Activated naive CD8-positive, alpha-beta T cell (primary cell): ENCODE results near the gene GPX4.

Experiments
- H3K27ac Mint-ChIP-seq: one replicate; pipeline ENCODE4 v1.8.0; 2021; ENCODE audit warnings: mixed read lengths
- H3K27me3 Mint-ChIP-seq: one replicate; pipeline ENCODE4 v1.8.0; 2021; ENCODE audit warnings: mixed read lengths
- H3K36me3 Mint-ChIP-seq: one replicate; pipeline ENCODE4 v1.8.0; 2021; ENCODE audit warnings: mixed read lengths
- H3K4me1 Mint-ChIP-seq: one replicate; pipeline ENCODE4 v1.8.0; 2021; ENCODE audit warnings: low read depth, mixed read lengths
- H3K4me3 Mint-ChIP-seq: one replicate; pipeline ENCODE4 v1.8.0; 2021; ENCODE audit warnings: mild to moderate bottlenecking, mixed read lengths
- H3K9me3 Mint-ChIP-seq: one replicate; pipeline ENCODE4 v1.8.0; 2021; ENCODE audit warnings: low read depth, mixed read lengths

Gene GPX4

GRCh38 chr19:1087813-1088415 lies 15.9 kb upstream of the GPX4 start:
- no peaks in the 10 kb centered on the region for H3K27me3 Mint-ChIP-seq
- peak overlapping the region; percentile 72 for H3K4me3 Mint-ChIP-seq
- H3K4me1 Mint-ChIP-seq, result peaks cover 46% of the 10 kb centered on the region
- peaks cover 4% of the 10 kb centered on the region for H3K36me3 Mint-ChIP-seq
- no peaks in the 10 kb centered on the region for H3K9me3 Mint-ChIP-seq
- H3K27ac Mint-ChIP-seq, result peak overlapping the region; percentile 92

- H3K9me3 Mint-ChIP-seq, result no peaks in the 10 kb centered on the region
- peaks cover 47% of the 10 kb centered on the region for H3K4me1 Mint-ChIP-seq
- peaks cover 4% of the 10 kb centered on the region for H3K36me3 Mint-ChIP-seq
- no peaks in the 10 kb centered on the region for H3K27me3 Mint-ChIP-seq
- peak overlapping the region; percentile 17 for H3K4me3 Mint-ChIP-seq
- no peak overlapping the region for H3K27ac Mint-ChIP-seq
These were observed 15.3 kb upstream of the GPX4 start for GRCh38 chr19:1088416-1089010.

GRCh38 chr19:1089126-1089771 lies 14.5 kb upstream of the GPX4 start:
- Mint-ChIP-seq H3K4me1 (peaks cover 45% of the 10 kb centered on the region), H3K36me3 (peaks cover 4% of the 10 kb centered on the region), H3K4me3 (no peak overlapping the region), H3K27ac (no peak overlapping the region), H3K27me3 (no peaks in the 10 kb centered on the region), H3K9me3 (no peaks in the 10 kb centered on the region)

- Mint-ChIP-seq H3K27ac (no peak overlapping the region), H3K4me3 (peak overlapping the region; percentile 27), H3K27me3 (no peaks in the 10 kb centered on the region), H3K9me3 (no peaks in the 10 kb centered on the region), H3K36me3 (peaks cover 4% of the 10 kb centered on the region), H3K4me1 (peaks cover 45% of the 10 kb centered on the region)
These were observed 13.9 kb upstream of the GPX4 start for GRCh38 chr19:1089891-1090290.

- no peaks in the 10 kb centered on the region for H3K27me3 Mint-ChIP-seq
- H3K36me3 Mint-ChIP-seq, result peaks cover 4% of the 10 kb centered on the region
- no peaks in the 10 kb centered on the region for H3K9me3 Mint-ChIP-seq
- H3K4me3 Mint-ChIP-seq, result peak overlapping the region; percentile 69
- peak overlapping the region; percentile 61 for H3K27ac Mint-ChIP-seq
- peaks cover 44% of the 10 kb centered on the region for H3K4me1 Mint-ChIP-seq
These were observed 12.9 kb upstream of the GPX4 start for GRCh38 chr19:1090731-1091543.

- no peaks in the 10 kb centered on the region for H3K9me3 Mint-ChIP-seq
- H3K4me1 Mint-ChIP-seq, result peaks cover 46% of the 10 kb centered on the region
- peak overlapping the region; percentile 53 for H3K4me3 Mint-ChIP-seq
- no peaks in the 10 kb centered on the region for H3K27me3 Mint-ChIP-seq
- H3K27ac Mint-ChIP-seq, result no peak overlapping the region
- H3K36me3 Mint-ChIP-seq, result peaks cover 4% of the 10 kb centered on the region
These were observed 12.1 kb upstream of the GPX4 start for GRCh38 chr19:1091544-1092175.

- H3K36me3 Mint-ChIP-seq, result no peaks in the 10 kb centered on the region
- H3K4me1 Mint-ChIP-seq, result peaks cover 41% of the 10 kb centered on the region
- no peaks in the 10 kb centered on the region for H3K9me3 Mint-ChIP-seq
- peak overlapping the region; percentile 92 for H3K4me3 Mint-ChIP-seq
- no peak overlapping the region for H3K27ac Mint-ChIP-seq
- H3K27me3 Mint-ChIP-seq, result no peaks in the 10 kb centered on the region
These were observed 10.5 kb upstream of the GPX4 start for GRCh38 chr19:1093330-1093729.

GRCh38 chr19:1093811-1094553 lies 9.8 kb upstream of the GPX4 start:
- Mint-ChIP-seq H3K27ac (peak overlapping the region; percentile 83), H3K9me3 (no peaks in the 10 kb centered on the region), H3K27me3 (no peaks in the 10 kb centered on the region), H3K4me1 (peaks cover 42% of the 10 kb centered on the region), H3K4me3 (peak overlapping the region; percentile 92), H3K36me3 (no peaks in the 10 kb centered on the region)

GRCh38 chr19:1094655-1094977 lies 9.2 kb upstream of the GPX4 start:
- Mint-ChIP-seq H3K36me3 (no peaks in the 10 kb centered on the region), H3K27ac (peak overlapping the region; percentile 83), H3K27me3 (no peaks in the 10 kb centered on the region), H3K4me1 (peaks cover 46% of the 10 kb centered on the region), H3K9me3 (no peaks in the 10 kb centered on the region), H3K4me3 (peak overlapping the region; percentile 92)

GRCh38 chr19:1094978-1095701 lies 8.7 kb upstream of the GPX4 start, which contains the start of gene POLR2E:
POLR2E (minus strand) TSS chr19:1095375; CDS start chr19:1095315, 60 bp downstream.
- Mint-ChIP-seq H3K36me3 (no peaks in the 10 kb centered on the region), H3K4me3 (peak within 1 kb of the TSS; percentile 92), H3K4me1 (peaks cover 51% of the 10 kb centered on the region), H3K27me3 (no peaks in the 10 kb centered on the region), H3K9me3 (no peaks in the 10 kb centered on the region), H3K27ac (peak within 1 kb of the TSS; percentile 95)

GRCh38 chr19:1097810-1098176 lies 6.0 kb upstream of the GPX4 start:
- no peaks in the 10 kb centered on the region for H3K9me3 Mint-ChIP-seq
- no peaks in the 10 kb centered on the region for H3K27me3 Mint-ChIP-seq
- no peak overlapping the region for H3K4me3 Mint-ChIP-seq
- peaks cover 56% of the 10 kb centered on the region for H3K4me1 Mint-ChIP-seq
- H3K27ac Mint-ChIP-seq, result peak overlapping the region; percentile 64
- no peaks in the 10 kb centered on the region for H3K36me3 Mint-ChIP-seq

GRCh38 chr19:1098177-1099051 lies 5.4 kb upstream of the GPX4 start:
- H3K36me3 Mint-ChIP-seq, result no peaks in the 10 kb centered on the region
- peak overlapping the region; percentile 7 for H3K4me3 Mint-ChIP-seq
- no peaks in the 10 kb centered on the region for H3K9me3 Mint-ChIP-seq
- H3K4me1 Mint-ChIP-seq, result peaks cover 62% of the 10 kb centered on the region
- peak overlapping the region; percentile 80 for H3K27ac Mint-ChIP-seq
- H3K27me3 Mint-ChIP-seq, result no peaks in the 10 kb centered on the region

GRCh38 chr19:1101337-1101698 lies 2.5 kb upstream of the GPX4 start:
- H3K4me1 Mint-ChIP-seq, result peaks cover 49% of the 10 kb centered on the region
- peak overlapping the region; percentile 53 for H3K4me3 Mint-ChIP-seq
- no peaks in the 10 kb centered on the region for H3K36me3 Mint-ChIP-seq
- H3K27ac Mint-ChIP-seq, result peak overlapping the region; percentile 73
- H3K27me3 Mint-ChIP-seq, result no peaks in the 10 kb centered on the region
- H3K9me3 Mint-ChIP-seq, result no peaks in the 10 kb centered on the region
